ENCODE data around the gene SMTN. TPM values are rescaled to one million over a fixed set of nuclear protein-coding genes. Genes with fewer than 3 reads are reported as not detected.
"Not testable (repeated sequence)": the region's sequence is repeated elsewhere in the genome, so short reads cannot be mapped to it uniquely, and the experiment has no call there.

The SMTN gene
- total RNA-seq, 1 donor from 2014 or later: 55.0 TPM

- Mint-ChIP-seq H3K27me3 (ENCODE audit: low read depth) (no peaks in the 10 kb centered on the region), H3K27ac (ENCODE audit: unreplicated experiment) (no peak overlapping the region), H3K4me3 (no peak overlapping the region), H3K36me3 (ENCODE audit: low read depth) (no peaks in the 10 kb centered on the region), H3K4me1 (no peaks in the 10 kb centered on the region), H3K9me3 (no peaks in the 10 kb centered on the region)
- no peak for TF ChIP-seq CTCF (conservative IDR thresholded peaks at IDR 0.05)
- no peak for DNase-seq (ENCODE audit: low read depth, low spot score)
Measured at GRCh38 chr22:31068970-31069369, 12.1 kb upstream of the SMTN start.

- not testable (repeated sequence) for H3K4me3 Mint-ChIP-seq; H3K4me1 Mint-ChIP-seq; H3K36me3 Mint-ChIP-seq (ENCODE audit: low read depth); DNase-seq (ENCODE audit: low read depth, low spot score); H3K9me3 Mint-ChIP-seq; H3K27me3 Mint-ChIP-seq (ENCODE audit: low read depth); H3K27ac Mint-ChIP-seq (ENCODE audit: unreplicated experiment)
Measured at GRCh38 chr22:31069691-31070314, 11.3 kb upstream of the SMTN start.

- not testable (repeated sequence) for H3K27me3 Mint-ChIP-seq (ENCODE audit: low read depth); H3K9me3 Mint-ChIP-seq; H3K36me3 Mint-ChIP-seq (ENCODE audit: low read depth); H3K4me3 Mint-ChIP-seq; H3K4me1 Mint-ChIP-seq; DNase-seq (ENCODE audit: low read depth, low spot score)
- H3K27ac Mint-ChIP-seq (ENCODE audit: unreplicated experiment): peak overlapping the region; percentile 16
Measured at GRCh38 chr22:31073125-31073524, 8.0 kb upstream of the SMTN start.

GRCh38 chr22:31073545-31074145 lies 7.5 kb upstream of the SMTN start:
- H3K36me3 Mint-ChIP-seq (ENCODE audit: low read depth); H3K27me3 Mint-ChIP-seq (ENCODE audit: low read depth); DNase-seq (ENCODE audit: low read depth, low spot score); H3K9me3 Mint-ChIP-seq; H3K27ac Mint-ChIP-seq (ENCODE audit: unreplicated experiment); H3K4me1 Mint-ChIP-seq; H3K4me3 Mint-ChIP-seq: not testable (repeated sequence)

GRCh38 chr22:31075961-31076360 lies 5.2 kb upstream of the SMTN start:
- DNase-seq (ENCODE audit: low read depth, low spot score): no peak
- Mint-ChIP-seq H3K27me3 (ENCODE audit: low read depth) (no peaks in the 10 kb centered on the region), H3K27ac (ENCODE audit: unreplicated experiment) (no peak overlapping the region), H3K9me3 (no peaks in the 10 kb centered on the region), H3K4me1 (peaks cover 6% of the 10 kb centered on the region), H3K4me3 (no peak overlapping the region), H3K36me3 (ENCODE audit: low read depth) (no peaks in the 10 kb centered on the region)
- no peak for TF ChIP-seq CTCF (conservative IDR thresholded peaks at IDR 0.05)

- Mint-ChIP-seq H3K9me3 (no peaks in the 10 kb centered on the region), H3K4me1 (peaks cover 21% of the 10 kb centered on the region), H3K27me3 (ENCODE audit: low read depth) (no peaks in the 10 kb centered on the region), H3K27ac (ENCODE audit: unreplicated experiment) (no peak overlapping the region), H3K4me3 (peak overlapping the region; percentile 47), H3K36me3 (ENCODE audit: low read depth) (no peaks in the 10 kb centered on the region)
- no peak for DNase-seq (ENCODE audit: low read depth, low spot score)
- no peak for TF ChIP-seq CTCF (conservative IDR thresholded peaks at IDR 0.05)
Measured at GRCh38 chr22:31077681-31078080, 3.4 kb upstream of the SMTN start.

- H3K9me3 Mint-ChIP-seq; DNase-seq (ENCODE audit: low read depth, low spot score); H3K36me3 Mint-ChIP-seq (ENCODE audit: low read depth); H3K27ac Mint-ChIP-seq (ENCODE audit: unreplicated experiment); H3K27me3 Mint-ChIP-seq (ENCODE audit: low read depth): not testable (repeated sequence)
- H3K4me1 Mint-ChIP-seq: peaks cover 25% of the 10 kb centered on the region
- peak overlapping the region; percentile 42 for H3K4me3 Mint-ChIP-seq
Measured at GRCh38 chr22:31078389-31078788, 2.7 kb upstream of the SMTN start.

Data from neural crest cell (in vitro differentiated cells).